ENCODE measurements around the gene GPC5.

DNA sequence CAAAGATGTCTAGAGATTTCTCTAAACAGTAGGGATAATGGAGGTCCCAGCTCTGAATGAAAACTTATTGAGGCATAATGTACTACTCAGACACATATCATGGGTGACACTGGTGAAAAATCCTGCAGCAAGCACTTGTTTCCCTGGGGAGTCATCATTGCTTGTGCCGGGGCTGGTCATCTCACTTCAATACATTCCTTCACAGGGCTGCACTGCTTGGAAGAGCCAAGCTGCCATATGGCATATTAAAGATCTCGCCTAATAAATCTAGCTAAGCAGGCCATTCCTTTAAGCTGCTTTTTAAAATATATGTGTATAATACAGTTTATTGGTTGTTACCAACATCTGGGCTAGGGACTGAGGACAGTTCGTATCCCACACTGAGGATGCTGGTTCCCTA lies 1496.0 kb downstream of the GPC5 start:
- no peak for TF ChIP-seq EP300 (IDR thresholded peaks at IDR 0.05)
- TF ChIP-seq POLR2A (IDR thresholded peaks at IDR 0.05) = no peak
